NCI-H128 (cell line): ENCODE results near the gene MKRN2.
A peak's percentile ranks its signal among the peaks of the same experiment; 100 is the strongest.
"Not testable (repeated sequence)": the region's sequence is repeated elsewhere in the genome, so short reads cannot be mapped to it uniquely, and the experiment has no call there.

Experiments used
- DNase-seq: peaks from one replicate; lab custom pipeline; 2025; ENCODE audit not compliant: unreplicated experiment; lab: John Stamatoyannopoulos, UW

MKRN2 gene

GRCh38 chr3:12556690-12557472 lies at the start of gene MKRN2:
TSS of gene MKRN2 (plus strand) at chr3:12557087. CDS start at chr3:12557151, 64 bp downstream.
- peak; percentile 64 for DNase-seq

- DNase-seq = no peak
Observed at GRCh38 chr3:12507591-12508281, 49.2 kb upstream of the MKRN2 start.

GRCh38 chr3:12508291-12508700 lies 48.6 kb upstream of the MKRN2 start:
- DNase-seq = no peak

- DNase-seq = no peak
Observed at GRCh38 chr3:12509466-12509865, 47.4 kb upstream of the MKRN2 start.

- no peak for DNase-seq
Observed at GRCh38 chr3:12512534-12513118, 44.3 kb upstream of the MKRN2 start.

GRCh38 chr3:12513694-12514446 lies 43.0 kb upstream of the MKRN2 start:
- no peak for DNase-seq

GRCh38 chr3:12515631-12516030 lies 41.3 kb upstream of the MKRN2 start:
- no peak for DNase-seq

GRCh38 chr3:12516873-12517272 lies 40.0 kb upstream of the MKRN2 start:
- DNase-seq = no peak

- no peak for DNase-seq
Observed at GRCh38 chr3:12518261-12519028, 38.4 kb upstream of the MKRN2 start.

GRCh38 chr3:12521010-12521409 lies 35.9 kb upstream of the MKRN2 start:
- DNase-seq = no peak

- DNase-seq = no peak
Observed at GRCh38 chr3:12522721-12523120, 34.2 kb upstream of the MKRN2 start.

GRCh38 chr3:12527757-12528143 lies 29.1 kb upstream of the MKRN2 start:
- no peak for DNase-seq

GRCh38 chr3:12532182-12532581 lies 24.7 kb upstream of the MKRN2 start:
- no peak for DNase-seq

- DNase-seq = no peak
Observed at GRCh38 chr3:12536423-12536822, 20.5 kb upstream of the MKRN2 start.

GRCh38 chr3:12541625-12542024 lies 15.3 kb upstream of the MKRN2 start:
- DNase-seq = peak; percentile 6

- DNase-seq = not testable (repeated sequence)
Observed at GRCh38 chr3:12543497-12543896, 13.4 kb upstream of the MKRN2 start.

GRCh38 chr3:12544652-12545472 lies 12.0 kb upstream of the MKRN2 start:
- DNase-seq = no peak

- DNase-seq = no peak
Observed at GRCh38 chr3:12545473-12545791, 11.5 kb upstream of the MKRN2 start, which contains the start of gene MKRN2OS. TSS of gene MKRN2OS (minus strand) at chr3:12545499. CDS start at chr3:12545464, 35 bp downstream.

- no peak for DNase-seq
Observed at GRCh38 chr3:12549971-12550760, 6.7 kb upstream of the MKRN2 start.
